NCI-H2196 treated with DMSO at 0.1 percent for 48 hours (cell line): ENCODE results near the gene JPT2.
A peak's percentile ranks its signal among the peaks of the same experiment; 100 is the strongest.
"Not testable (repeated sequence)": the region's sequence is repeated elsewhere in the genome, so short reads cannot be mapped to it uniquely, and the experiment has no call there.

Experiments used
- DNase-seq: peaks from one replicate; lab custom pipeline; 2025; ENCODE audit not compliant: unreplicated experiment; lab: John Stamatoyannopoulos, UW

JPT2 gene

GRCh38 chr16:1705688-1706385, 27.8 kb downstream of the JPT2 start, which contains the start of gene MAPK8IP3:
MAPK8IP3 (plus strand) TSS chr16:1706195; CDS start chr16:1706340, 145 bp downstream.
- peak; percentile 74 for DNase-seq

GRCh38 chr16:1706386-1707192, 28.5 kb downstream of the JPT2 start:
- DNase-seq = no peak

GRCh38 chr16:1707193-1707790, 29.2 kb downstream of the JPT2 start:
- DNase-seq = no peak

GRCh38 chr16:1708083-1708767, 30.1 kb downstream of the JPT2 start:
- DNase-seq = no peak

DNA sequence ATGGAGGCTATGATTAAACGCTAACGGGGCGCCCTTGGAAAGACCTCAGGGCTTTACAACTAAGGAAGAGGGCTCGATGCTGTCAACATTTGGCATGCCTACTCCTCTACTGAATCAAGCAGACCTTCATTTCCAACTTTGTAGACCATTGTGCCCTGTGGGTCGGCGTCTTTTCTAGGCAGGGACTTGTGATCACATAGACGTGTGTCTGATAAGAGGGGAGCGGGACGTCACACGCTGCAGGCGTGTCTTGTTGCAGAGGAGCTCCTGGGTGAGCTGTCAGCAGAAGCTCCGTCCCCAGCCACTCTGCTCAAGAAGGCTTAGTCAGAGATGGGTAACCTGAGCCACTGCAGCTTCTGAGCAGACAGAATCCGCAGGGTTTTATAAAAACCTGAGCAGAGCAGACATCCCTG, 30.7 kb downstream of the JPT2 start:
- DNase-seq = no peak

GRCh38 chr16:1709356-1709755, 31.3 kb downstream of the JPT2 start:
- no peak for DNase-seq

- no peak for DNase-seq
These were observed 32.9 kb downstream of the JPT2 start for GRCh38 chr16:1710811-1711507.

DNA sequence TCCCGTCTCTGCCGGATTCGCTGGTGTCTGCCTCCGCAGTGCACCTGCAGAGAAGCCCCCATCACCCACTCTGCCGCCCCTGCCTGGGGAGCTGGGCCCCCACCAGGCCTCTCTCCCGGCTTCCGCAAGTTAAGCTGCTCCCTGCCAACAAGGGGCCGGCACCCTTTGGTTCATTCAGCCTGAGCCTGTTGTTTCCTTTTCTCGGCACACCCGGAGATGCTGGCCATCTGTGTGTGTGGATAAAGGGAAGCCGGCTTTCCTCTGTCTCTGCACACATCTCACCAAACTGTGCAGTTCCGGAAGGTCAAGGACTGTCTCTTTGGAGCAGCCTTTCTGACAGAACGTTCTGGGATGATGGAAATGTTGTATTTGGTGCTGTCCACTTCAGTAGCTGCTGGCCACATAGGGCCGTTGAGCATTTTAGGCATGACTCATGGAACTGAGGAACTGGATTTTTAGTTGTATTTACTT, 34.7 kb downstream of the JPT2 start:
- no peak for DNase-seq

DNA sequence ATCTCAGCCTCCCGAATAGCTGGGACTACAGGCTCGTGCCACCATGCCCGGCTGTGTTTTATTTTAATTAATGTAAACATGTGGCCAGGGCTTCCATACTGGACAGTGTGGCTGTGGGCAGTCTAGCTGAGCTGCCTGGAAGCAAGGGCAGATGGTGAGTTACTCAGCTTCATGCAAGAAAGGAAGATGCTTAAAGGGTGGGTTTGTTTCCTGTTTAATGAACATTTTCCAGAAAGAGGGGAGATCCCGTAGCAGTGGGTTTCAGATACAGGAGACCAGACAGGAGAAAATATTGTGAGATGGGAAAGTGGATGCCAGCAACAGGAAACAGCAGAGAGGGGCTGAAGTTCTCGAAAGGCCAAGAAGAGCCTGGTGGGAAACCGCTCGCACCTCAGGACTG, 35.3 kb downstream of the JPT2 start:
- DNase-seq = no peak

- DNase-seq = no peak
These were observed 35.9 kb downstream of the JPT2 start for GRCh38 chr16:1713933-1714332.

DNA sequence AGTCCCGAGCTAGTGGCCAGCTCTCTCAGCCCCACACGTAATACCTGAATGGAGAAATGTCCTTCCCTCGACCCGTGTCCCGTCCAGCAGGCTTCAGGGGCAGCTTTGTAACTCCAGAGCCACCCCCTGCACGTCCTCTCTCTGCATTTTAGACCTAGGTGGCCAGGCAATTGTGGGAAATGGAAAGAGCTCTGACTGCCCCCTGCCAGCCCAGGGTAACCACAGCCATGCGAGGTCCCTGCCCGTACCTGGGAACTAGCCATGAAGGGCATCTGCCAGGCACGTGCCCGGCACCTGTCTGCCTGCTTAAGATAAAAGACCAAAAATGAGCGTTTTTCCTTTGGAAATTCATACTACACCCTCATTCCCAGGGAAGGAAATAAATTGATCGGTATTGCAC, 37.1 kb downstream of the JPT2 start:
- no peak for DNase-seq

GRCh38 chr16:1718236-1718635, 40.2 kb downstream of the JPT2 start:
- not testable (repeated sequence) for DNase-seq

GRCh38 chr16:1719559-1720229, 41.6 kb downstream of the JPT2 start:
- peak; percentile 52 for DNase-seq

GRCh38 chr16:1721372-1721771, 43.3 kb downstream of the JPT2 start:
- DNase-seq = no peak

DNA sequence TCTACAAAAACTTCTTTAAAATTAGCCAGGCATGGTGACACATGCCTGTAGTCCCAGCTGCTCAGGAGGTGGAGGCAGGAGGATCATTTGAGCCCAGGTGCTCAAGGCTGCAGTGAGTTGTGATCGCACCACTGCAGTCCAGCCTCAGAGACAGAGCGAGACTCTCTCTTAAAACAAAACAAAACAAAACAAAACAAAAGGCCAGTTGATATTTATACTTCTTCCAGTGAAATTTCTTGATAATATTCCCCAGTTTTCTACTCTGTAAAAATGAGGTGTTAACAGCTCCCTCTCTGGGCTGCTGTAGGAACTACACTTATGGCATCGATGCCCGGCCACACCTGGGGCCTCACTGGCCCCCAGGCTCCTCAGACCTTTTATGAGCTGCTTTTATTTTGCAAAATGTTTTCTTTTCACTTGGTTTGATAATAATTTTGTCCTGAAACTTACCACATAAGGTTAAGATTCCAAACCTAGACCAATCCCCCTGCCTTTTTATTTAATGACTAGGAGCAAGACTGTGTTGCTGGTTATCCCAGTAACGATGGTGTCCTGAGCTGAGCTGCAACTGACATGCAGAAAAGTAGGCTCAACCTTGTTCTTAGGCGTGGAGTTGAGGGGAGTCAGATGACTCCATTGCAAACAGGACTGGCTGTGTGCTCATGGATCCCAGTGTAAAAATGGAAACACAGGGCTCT, 45.5 kb downstream of the JPT2 start:
- DNase-seq = peak; percentile 26

DNA sequence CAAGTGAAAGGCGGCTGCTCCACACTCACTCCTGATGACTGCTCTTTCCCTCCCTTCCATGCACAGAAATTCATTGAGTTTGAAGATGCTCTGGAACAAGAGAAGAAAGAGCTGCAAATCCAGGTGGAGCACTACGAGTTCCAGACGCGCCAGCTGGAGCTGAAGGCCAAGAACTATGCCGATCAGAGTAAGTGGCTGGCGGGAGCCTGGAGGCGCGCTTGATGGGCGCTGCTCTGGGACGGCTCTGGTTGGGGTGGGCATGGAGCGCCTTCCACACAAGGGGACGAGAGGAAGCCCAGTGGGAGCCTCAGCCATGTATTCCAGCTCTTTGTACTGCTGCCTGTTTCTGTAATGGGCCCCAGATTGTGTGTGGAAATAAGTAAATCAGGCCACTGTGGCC, 46.4 kb downstream of the JPT2 start:
- DNase-seq = no peak

GRCh38 chr16:1726661-1727502, 48.8 kb downstream of the JPT2 start:
- no peak for DNase-seq
